GM19452 (cell line): Measurements from ENCODE around the gene NRIP2.

Source experiments
- ATAC-seq: cut with Tn5 transposase; IDR thresholded peaks from one replicate; pipeline ENCODE4 v1.9.1; 2021; ENCODE audit not compliant: unreplicated experiment

Gene NRIP2

DNA sequence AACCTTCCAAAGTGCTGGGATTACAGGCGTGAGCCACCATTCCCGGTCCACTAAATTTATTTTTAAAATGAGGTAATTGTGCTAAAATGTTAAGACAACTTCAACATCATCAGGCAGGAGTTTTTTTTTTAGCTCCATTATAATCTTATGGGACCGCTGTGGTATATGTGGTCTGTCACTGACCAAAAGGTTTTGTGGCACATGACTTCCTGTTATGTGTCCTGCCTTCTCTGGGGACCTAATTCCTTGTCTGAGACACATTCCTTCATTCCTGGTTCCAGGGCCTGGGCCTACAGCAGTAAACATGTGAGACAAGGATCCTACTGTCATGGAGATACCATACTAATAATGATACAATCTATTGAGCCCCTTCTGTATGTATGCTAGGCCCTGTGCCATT is 17.1 kb upstream of the NRIP2 start:
- no peak for ATAC-seq

DNA sequence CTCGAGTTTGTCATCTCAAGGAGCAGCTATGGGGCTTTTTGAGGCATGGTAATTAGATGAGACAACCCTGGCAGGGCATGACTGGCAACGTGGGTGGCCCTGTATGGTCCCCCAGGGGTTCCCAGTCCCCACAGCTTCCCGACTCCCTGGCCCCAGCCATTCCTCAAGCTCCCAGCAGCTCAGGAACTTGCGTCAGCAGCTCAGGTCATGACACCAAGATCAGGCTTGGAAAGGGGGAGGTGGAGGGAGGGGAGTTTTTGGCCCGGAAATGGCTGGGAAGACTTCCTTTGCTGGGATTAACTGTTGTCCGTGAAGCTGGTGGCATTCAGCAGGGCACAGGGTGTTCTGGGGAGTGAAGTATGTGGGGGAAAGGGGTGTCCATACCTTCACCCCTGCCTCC is 10.4 kb upstream of the NRIP2 start:
- ATAC-seq = no peak

DNA sequence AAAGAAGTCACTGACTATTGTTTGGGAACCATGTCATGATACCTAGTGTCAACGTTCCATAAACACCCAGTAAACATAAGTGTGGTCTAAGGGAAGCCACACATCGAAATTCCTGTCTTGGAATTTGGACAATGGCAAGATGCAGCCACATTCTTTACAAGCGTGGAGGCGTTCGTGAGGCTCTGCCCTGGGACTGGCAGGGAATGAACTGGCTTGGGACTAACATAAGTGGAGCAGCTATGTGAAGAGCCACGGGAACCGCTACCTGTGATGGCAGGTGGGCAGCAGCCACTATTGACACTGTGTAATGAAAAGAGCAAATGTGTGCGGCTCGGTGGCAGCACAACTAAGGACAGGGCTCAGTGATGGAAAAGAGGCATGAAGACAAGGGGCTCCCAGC is 10.0 kb upstream of the NRIP2 start:
- ATAC-seq = no peak

DNA sequence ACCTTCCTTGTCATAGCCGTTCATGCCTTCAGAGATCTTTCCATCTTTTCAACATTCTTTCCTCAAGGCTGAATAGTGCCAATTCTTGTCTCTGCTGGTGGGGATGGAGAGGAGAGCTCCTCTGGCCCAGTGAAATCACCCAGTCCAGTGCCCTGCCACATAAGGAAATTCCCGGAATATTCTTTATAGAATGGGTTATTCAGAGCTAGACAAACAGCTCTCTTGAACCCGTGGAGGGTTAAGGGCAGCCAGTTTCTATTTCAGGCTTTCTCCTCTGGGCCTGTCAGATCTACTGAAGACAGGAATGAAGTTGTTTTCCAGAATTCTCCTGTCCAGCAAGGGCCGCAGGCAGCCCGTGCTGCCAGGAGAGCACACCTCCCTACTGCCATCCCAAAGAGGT is 8.1 kb upstream of the NRIP2 start:
- no peak for ATAC-seq

DNA sequence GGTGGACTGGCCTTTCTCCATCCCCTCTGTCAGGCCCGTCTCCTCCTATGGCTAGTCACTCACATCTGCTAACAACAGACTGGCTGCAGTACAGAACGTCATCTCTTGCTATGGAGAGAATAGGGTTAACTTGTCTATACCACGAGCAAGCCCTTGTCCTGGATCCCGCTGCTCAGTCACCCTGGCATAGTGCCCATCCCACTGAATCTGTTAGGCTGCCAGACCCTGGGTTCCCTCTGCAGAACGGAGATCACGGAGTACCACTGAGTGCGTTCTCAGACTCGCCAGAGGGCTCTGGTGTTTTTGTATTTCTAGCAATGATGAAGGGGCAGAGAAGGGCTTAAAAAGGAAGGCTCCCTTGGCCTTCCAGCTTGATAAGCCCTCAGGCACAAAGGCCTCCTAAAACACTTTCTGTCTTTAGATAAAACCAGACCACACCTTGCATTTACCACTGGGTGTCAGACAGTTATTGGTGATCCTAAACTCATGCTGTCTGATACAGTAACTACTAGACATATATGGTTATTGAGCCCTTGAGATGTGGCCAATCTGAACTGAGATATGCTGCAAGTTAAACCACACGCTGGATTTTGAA is 6.3 kb upstream of the NRIP2 start:
- no peak for ATAC-seq

DNA sequence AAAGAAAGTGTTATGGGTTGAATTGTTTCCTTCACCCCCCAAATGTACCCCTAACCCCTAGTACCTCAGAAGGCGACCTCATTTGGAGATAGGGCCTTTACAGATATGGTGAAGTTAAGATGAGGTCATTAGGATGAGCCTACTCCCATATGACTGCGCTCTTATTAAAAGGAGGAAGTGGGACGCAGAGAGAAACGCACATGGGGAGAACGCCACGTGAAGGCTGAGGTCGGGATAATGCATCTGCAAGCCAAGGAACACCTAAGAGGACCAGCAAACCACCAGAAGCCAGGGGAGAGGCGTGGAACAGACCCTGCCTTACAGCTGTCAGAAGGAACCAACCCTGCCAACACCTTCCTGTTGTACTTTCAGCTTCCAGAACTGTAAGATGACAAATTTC is 1.7 kb upstream of the NRIP2 start:
- no peak for ATAC-seq

DNA sequence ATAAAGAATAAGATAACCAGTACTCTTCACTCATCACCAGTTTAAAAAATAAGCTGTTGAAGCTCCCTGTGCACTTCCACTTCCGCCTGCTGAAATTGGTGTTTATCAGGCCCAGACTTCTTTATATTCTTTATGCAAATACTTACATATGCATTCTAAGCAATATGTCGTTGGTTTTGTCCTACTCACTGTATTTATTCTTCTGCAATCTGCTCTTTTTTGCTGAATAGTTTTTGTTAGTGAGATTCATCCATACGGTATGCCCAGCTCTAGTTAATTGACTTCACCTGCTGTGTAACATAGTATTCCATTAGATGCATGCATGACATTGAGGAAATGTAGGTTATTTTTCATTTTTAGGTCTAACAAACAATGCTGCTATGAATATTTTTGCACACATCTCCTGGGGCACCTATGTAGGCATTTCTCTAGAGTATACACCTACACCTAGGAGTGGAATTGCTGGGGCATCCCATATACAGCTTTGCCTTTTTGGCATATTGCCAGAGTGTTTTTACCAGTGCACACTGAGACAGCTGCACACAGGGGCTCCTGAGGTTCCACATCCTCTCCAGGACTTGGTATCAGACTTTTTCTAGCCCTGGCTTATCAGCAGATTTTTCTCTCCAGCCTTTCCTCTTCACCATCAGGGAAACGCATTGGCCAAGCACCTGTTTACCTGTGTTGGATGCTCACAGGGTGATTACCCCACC is 1.0 kb upstream of the NRIP2 start:
- ATAC-seq = no peak

DNA sequence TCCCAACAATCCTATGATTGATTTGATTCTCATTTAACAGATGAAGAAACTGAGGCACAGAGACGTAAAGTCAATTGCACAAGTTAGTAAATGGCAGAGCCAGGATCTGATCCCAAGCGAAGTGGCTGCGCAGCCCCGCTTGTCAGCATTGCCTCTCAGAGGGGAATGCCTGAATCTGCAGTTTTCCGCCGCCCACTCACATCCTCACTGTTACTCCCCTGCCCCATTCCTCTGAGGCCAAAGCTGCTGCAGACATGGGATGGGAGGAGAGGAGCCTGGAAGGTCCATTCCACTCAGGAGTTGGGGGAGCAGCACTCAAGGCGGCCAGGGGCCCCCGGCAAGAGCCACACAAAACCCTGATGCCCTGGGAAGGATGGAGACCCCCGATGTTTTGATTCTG is 1.0 kb downstream of the NRIP2 start:
- no peak for ATAC-seq

DNA sequence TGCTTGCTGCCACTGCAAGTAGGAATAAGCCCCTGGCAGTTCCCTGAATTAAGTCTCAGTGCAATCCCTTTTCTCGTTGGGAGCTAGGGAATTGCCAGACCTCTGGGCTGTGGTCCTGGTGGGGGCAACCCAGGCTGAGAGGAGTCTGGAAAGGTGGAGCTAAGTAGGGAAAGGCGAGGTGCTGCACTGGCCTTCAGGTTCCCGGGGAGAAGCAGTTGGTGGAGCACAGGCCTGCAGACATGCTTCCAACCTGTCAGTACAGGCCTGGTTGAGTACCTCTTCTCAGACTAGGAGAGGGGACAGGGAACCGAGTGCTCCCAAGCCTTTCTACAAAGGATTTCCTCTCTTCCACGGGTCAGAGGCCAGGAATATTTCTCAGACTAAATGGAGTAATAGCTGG is 1.5 kb downstream of the NRIP2 start:
- no peak for ATAC-seq

DNA sequence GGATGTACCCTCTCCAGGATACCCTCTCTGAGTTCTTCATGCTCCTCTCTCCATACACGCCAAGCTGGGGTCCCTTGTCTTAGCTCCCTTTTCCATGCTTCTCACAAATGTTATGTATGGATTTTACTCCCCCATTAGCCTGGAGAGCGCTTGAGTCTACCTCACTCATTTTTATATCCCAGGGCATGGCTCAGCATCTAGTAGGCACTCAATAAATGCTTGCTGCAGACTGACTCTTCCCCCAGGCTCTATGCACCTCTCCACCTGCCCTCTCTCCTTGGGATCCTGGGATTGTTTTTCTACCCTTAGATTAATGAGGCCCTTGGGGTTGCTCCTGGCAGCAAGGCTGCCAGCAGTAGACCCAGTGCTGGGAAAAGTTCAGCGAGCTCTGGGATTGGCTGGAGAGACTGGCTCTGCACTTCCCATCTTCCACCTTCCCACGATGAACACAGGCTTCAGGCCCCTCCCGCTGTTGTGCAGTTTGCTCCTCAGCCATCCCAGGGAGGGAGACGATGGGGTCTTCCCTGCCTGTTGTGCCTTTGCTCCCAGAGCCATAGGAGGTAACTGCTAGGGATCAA is 2.2 kb downstream of the NRIP2 start:
- no peak for ATAC-seq

DNA sequence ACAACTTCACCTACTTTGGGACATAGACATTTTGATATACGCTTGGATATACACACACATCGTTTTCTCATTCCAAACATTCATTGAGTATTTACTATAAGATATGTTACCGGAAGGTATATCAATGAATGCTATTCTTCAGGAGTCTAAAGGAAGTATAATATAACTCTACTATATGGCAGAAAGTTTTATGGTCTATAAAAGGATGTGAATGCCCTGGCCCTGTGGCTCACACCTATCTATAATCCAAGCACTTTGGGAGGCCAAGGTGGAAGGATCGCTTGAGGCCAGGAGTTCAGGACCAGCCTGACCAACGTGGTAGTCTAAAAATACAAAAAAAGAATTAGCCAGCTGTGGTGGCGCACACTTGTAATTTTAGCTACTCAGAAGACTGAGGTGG is 5.6 kb downstream of the NRIP2 start:
- no peak for ATAC-seq

DNA sequence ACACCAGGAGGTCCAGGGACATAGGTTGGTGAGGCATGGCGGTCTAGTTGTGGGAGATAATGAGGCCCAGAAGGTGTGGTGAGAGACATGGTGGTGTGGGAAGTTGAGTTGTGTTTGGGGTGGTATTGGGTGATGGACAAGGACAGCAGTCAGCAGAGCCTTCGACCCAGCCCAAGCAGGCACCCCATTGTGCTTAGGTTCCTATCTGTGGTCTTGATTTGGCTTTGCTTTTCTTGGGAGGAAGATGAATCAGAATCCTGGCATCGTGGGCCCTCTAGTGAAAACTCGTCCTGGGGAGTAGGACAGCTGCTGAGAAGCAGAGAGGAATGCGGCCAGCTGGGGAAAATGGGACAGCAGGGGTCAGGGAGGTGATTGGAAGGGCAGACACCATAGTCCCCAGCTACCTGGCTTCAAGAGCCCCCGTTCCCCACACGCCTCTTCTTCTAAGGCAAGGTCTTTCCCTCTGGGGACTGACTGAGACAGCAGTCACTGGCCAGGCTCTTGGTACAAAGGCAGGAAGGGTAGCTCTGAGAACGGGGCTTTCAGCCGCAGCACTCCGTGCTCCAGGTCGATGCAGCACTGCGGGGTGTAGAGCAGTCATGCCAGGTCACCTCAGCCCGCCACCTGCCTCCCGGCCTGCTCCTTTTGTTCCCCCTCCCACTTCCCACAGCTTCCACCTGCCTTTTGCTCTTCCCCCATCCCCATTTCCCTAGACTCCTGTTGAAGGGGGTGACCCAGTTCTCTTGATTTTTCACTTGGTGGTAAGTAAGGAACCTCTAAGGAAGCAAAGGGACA is 7.9 kb downstream of the NRIP2 start:
- no peak for ATAC-seq

DNA sequence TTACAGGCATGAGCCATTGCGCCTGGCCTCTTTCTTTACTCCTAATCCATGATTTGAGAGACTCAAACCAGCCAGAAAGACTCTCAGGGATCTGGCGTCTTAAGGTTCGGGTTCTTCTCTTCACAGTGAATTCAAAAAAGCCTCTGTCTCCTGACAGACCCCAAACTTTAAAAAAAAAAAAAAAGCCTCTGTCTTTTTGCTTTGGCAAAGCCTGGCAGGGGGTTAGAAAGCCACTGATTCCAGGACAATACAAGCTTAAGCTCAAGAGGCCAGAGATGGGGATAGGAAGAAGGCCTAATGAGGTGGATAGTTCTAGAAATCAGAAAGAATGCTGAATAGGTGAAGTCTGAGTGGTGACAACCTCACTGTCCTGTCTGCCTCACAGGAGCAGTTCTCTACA is 8.8 kb downstream of the NRIP2 start:
- ATAC-seq = no peak

DNA sequence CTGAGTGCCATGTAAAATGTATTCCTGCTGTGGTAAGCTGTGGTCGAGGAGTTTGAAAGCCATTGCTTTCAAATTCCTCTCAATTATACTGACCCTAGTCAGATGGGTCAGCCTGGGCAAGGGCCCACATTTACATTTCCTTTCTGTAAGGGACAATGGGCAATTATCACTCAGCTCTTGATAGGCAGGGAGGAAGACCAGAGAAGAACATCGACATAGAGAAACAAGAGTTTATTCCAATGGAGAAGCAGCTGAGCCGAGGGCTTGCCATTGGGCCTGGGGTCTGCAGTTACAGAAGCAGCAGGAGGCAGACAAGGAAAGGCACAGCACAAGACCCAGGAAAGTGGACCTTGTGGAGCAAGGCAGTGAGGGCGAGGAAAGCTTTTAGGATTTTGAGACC is 9.7 kb downstream of the NRIP2 start:
- ATAC-seq = no peak

DNA sequence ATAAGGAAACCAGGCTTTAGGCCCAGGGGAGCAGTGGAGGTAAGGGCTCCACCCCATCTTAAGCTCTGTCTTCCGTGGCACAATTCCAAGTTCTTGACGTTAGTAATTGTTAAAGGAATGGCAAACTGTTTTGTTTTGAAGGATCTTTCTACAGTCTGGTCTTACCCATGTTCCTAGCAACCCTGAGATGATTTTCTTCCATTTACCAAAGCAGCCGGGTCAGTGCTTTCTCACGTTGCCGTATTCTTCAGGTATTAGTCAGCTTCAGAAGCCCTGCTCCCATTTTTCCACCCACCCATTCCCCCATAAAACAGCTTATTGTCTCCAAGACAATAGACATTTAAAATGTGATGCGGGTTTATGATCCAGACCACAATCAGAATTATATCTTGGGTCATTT is 10.3 kb downstream of the NRIP2 start:
- ATAC-seq = no peak

DNA sequence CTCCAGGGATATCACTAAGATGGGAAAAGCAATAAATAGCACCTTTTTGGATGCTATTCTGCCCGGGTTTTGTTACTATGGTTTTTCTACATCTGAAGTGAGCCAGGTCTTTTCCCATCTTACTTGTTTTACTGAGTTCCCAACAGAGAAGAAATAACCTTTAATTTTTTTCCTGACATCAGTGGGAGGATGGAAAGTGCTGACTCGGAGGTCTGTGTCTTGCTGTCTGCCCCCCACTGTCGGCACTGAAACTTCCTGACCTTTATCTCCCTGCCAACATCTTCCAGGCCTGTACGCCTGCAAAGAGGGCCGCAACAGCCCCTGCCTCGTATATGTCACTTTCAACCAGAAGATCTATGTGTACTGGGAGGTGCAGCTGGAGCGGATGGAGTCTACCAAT is 11.4 kb downstream of the NRIP2 start:
- no peak for ATAC-seq

DNA sequence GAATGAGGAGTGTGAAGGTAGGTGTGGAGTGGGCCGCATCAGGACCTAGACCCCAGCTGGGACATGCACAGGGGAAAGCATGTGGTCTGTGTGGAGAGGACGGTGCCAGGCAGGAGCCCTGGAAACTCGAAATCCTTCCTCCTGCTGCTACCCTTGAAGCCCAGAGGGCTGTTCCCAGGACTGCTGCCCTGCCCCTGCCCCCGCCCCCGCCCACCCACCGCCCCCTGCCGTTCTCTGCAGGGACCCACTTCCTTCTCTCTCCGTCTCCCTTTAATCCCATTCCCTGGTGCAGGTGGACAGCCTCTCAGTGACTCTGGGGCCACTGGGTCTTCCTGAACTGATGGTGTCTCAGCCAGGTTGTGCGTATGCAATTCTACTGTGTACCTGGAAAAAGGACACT is 14.4 kb downstream of the NRIP2 start:
- no peak for ATAC-seq

DNA sequence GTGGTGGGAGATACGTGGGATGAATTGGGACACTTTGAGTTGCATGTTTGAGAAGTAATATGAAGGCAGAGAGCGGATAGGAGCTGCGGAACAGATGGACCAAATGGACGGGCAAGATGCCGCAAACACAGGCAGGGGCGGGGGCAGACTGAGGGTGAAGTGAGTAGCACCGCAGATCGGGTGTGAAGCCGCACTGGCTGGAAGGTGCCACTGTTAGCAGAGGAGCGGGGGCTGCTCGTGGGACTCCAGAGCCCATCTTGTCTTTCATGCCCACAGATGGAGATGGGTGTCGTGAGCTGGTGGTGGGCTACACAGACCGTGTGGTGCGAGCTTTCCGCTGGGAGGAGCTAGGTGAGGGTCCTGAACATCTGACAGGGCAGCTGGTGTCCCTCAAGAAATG is 15.0 kb downstream of the NRIP2 start:
- ATAC-seq = no peak

DNA sequence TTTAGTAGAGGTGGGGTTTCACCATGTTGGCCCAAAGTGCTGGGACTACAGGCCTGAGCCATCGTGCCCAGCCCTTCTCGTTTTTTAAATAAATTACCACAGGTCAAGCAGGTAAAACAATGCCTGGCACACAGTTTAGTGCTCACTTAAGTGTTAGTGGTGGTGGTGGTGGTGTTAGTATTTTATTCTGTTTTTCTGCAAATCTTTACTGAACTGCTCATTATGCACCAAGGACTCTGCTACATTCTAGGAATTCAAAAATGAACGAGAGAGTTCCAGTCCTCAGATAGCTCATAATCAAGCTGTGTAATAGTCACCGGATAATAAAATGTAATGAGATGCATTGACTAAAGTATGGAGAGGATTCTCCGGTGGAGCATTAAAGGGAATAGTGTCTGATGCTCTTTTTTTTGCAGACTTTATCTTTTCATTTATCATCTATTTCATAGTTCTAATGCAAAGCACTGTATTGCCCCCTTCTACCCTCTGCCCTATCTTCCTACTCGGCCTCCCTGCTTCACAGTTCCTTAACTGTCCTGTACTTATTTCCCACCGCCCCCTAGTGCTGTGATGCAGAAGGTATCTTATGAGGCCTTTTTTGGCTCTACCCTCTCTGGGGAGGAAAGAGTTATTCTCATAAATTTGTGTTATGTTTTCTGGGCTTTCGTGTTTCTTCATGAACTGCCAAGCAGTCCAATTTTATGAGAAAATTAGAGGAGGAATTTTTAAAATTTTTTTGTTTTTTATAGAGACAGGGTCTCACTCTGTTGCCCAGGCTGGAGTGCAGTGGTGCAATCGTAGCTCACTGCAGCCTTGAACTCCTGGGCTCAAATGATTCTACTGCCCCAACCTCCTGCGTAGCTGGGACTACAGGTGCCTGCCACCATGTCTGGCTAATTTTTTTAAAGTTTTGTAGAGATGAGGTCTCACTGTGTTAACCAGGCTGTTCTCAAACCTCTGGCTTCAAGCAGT is 21.3 kb downstream of the NRIP2 start:
- ATAC-seq = no peak

DNA sequence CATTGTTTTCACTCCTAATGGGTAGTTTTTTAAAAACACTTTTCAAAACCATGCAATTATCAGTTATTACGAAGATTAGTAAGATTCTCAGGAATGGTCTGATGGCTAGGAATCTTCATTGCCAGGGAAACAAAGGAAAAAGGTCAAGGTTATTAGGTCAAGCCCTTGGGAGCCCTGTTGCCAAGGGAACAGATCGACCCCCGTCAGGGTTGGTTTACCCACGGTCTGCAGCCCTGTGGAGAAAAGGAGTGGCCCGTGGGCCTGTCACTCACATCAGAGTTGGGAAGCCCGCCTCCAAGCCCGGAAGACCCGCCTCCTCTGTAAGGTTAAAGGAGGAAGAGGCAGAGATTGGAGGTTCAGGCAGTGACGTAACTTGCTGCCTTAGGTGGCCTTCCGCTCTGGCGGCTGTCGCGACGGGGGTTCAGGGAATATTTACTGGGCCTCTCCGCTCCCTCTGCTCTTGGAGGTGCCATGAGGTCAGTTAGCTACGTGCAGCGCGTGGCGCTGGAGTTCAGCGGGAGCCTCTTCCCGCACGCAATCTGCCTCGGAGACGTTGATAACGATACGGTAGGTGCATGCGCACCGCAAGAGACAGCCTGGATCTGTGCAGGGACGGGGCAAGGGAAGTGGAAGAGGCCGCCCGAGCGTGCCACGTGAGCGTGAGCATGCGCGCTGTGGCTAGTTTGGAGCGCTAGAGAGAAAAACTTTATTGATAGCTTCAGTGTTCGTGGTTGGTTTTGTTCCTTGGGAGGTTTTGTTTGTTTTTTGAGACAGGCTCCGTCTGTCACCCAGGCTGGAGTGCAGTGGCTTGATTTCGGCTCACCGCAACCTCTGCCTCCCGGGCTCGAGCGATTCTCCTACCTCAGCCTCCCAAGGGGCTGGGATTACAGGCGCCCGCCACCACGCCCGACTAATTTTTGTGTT is 22.3 kb downstream of the NRIP2 start, which contains the start of gene ITFG2:
ITFG2 (plus strand) TSS at position 379 of the 924 bp plus-strand sequence; CDS start at position 472, 93 bp downstream.
- peak; percentile 96 for ATAC-seq
